Testis (tissue), 3 donors: ENCODE measurements around the gene SERGEF. TPM values are rescaled to one million over a fixed set of nuclear protein-coding genes. Genes with fewer than 3 reads are reported as not detected.

Source experiments
- DNase-seq: peaks from one replicate; pipeline ENCODE4 v3.0.0-alpha.2; 2019
- H3K27ac ChIP-seq, 2 donors: fragments of 200-600 bp; sonication (generic); one replicate each; pipeline ENCODE4 v1.5.1; 2019
- H3K27me3 ChIP-seq: fragments of 200-600 bp; sonication (generic); one replicate; pipeline ENCODE4 v1.5.1; 2019
- H3K36me3 ChIP-seq: fragments of 200-600 bp; sonication (generic); one replicate; pipeline ENCODE4 v1.5.1; 2017; ENCODE audit warnings: low read depth; ENCODE audit errors: missing control alignments
- H3K4me1 ChIP-seq: fragments of 200-600 bp; sonication (generic); one replicate; pipeline ENCODE4 v1.5.1; 2019
- H3K4me3 ChIP-seq, 2 donors: fragments of 200-600 bp; sonication (generic); one replicate each; pipeline ENCODE4 v1.5.1; 2017 to 2019
- H3K9me3 ChIP-seq: fragments of 200-600 bp; sonication (generic); one replicate; pipeline ENCODE4 v1.5.1; 2017
- POLR2A ChIP-seq: fragments of 450-650 bp; IDR thresholded peaks from one replicate; pipeline ENCODE4 v1.6.1; 2017; ENCODE audit warnings: antibody characterized with exemption, mild to moderate bottlenecking, moderate library complexity
- WGBS, 2 donors: methylation state at CpG; one replicate each; pipeline ENCODE4 v1.1.5; 2018; 5-methylcytosine and 5-hydroxymethylcytosine counted together
- intact Hi-C: fragments of 100-400 bp; cut with DNase I; formaldehyde crosslinking; loops from one replicate; pipeline ENCODE4 v1.15.1; 2023; ENCODE audit warnings: low total_unique reads
- polyA plus RNA-seq: library from polyadenylated mRNA; stranded (reverse); fragments of 350-450 nt; fragmentation: Illumina TruSeq; extraction: RNeasy Lipid Tissue Mini Kit (QIAGEN cat#74804); gene quantifications from one replicate; pipeline ENCODE4 v1.2.3, GENCODE V29; 2014; ENCODE audit warnings: low read depth, low replicate concordance; ENCODE audit not compliant: insufficient read depth
- total RNA-seq, 2 donors: library from RNA; depleted of rRNA; stranded (reverse); fragments of >200 nt; gene quantifications; one replicate each; pipeline ENCODE4 v1.2.3, GENCODE V29; 2016
- TF ChIP-seq, protein P1 (sequence below), 3 experiments: fragments of 450-650 bp in 2 of 3; fragments of 200-600 bp in 1 of 3; sonication (generic) in 1 of 3; IDR thresholded peaks; one replicate each; pipeline ENCODE4 v1.5.1; 2016 to 2019; ENCODE audit warnings: antibody characterized with exemption in 3 of 3, mild to moderate bottlenecking in 2 of 3, moderate library complexity in 1 of 3

The SERGEF gene
- total and polyA plus RNA-seq, 3 donors from 2014 or later = 12.5 to 37.5 (median 23.1) TPM

DNA sequence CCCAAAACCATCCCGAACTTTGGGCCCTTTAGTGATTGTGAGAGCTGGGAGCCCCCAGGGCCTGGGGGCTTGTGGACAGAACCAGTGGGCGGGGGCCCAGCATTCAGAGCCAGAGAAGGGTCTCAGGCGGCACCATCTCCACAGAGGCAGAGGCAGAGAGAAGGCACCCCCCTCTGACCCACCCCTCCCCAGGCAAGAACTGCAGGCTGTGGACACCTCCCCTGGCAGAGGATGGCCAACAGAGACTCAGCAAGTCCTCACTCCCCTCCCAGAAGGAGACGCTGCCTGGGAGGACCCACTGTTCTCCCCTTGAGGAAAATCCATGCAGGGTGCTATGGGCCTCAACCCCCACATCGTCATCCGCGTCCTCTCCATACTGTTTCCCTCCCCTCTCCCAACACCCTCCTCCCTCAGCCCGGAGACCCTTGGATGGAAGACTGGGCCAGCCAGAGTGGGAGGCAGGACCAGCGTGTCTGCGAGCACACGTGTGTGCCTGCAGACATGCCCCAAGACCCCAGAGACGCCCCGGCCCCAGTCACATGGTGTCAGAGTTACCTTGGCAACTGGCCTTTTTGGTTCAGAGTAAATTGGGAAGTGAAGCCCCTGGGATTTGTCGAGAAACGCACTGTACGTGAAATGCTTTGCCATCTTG lies 235.6 kb downstream of the SERGEF start:
- Histone ChIP-seq H3K36me3 (no peaks in the 10 kb centered on the region), H3K4me1 (no peaks in the 10 kb centered on the region), H3K4me3 (no peak overlapping the region), H3K27me3 (no peaks in the 10 kb centered on the region), H3K27ac (no peak overlapping the region), H3K9me3 (no peaks in the 10 kb centered on the region)
- intact Hi-C loops = no loop called here
- TF ChIP-seq, protein P1, sequence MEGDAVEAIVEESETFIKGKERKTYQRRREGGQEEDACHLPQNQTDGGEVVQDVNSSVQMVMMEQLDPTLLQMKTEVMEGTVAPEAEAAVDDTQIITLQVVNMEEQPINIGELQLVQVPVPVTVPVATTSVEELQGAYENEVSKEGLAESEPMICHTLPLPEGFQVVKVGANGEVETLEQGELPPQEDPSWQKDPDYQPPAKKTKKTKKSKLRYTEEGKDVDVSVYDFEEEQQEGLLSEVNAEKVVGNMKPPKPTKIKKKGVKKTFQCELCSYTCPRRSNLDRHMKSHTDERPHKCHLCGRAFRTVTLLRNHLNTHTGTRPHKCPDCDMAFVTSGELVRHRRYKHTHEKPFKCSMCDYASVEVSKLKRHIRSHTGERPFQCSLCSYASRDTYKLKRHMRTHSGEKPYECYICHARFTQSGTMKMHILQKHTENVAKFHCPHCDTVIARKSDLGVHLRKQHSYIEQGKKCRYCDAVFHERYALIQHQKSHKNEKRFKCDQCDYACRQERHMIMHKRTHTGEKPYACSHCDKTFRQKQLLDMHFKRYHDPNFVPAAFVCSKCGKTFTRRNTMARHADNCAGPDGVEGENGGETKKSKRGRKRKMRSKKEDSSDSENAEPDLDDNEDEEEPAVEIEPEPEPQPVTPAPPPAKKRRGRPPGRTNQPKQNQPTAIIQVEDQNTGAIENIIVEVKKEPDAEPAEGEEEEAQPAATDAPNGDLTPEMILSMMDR (IDR thresholded peaks at IDR 0.05) = no peak
- no peak for TF ChIP-seq POLR2A
- no peak for DNase-seq
- WGBS, 2 donors = 89 to 92% methylated on average over 16 of the region's 16 CpGs

DNA sequence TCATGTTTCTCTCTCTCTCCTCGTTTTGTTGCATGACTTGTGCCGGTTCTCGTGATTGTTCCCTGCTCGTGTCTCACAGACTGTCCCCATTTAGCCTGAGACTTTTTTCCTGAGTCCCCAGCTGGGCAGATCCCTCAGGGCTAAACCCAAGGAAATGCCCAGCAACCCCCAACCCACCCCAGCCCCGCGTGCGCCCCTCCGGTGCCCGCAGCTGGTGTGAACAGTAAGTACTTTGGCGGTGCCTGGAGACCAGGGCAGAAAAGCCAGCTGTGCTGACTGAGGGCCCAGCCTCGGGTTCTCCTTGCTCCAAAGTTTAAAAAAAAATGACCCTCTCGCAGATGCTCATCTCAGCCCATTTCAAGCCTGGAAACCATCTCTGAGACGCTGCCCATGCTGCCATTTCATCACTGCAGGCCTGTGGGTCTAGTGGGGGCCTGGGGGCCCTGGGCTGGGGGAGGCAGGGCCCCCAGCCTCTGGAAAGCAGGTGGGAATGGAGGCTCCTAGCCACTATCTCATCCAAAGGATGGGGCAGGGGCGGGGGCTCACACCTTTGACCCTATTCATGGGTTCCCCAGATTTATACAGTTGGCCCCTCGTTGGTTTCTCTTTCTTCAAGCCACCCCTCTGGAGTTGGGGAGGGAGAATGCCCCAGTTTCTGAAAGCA lies 236.5 kb downstream of the SERGEF start:
- intact Hi-C loops = no loop called here
- 85 to 86% methylated on average over 12 to 15 of the region's 15 CpGs for WGBS, 2 donors
- no peak for DNase-seq
- Histone ChIP-seq H3K9me3 (no peaks in the 10 kb centered on the region), H3K27ac (no peak overlapping the region), H3K36me3 (no peaks in the 10 kb centered on the region), H3K27me3 (no peaks in the 10 kb centered on the region), H3K4me1 (no peaks in the 10 kb centered on the region), H3K4me3 (no peak overlapping the region)
- TF ChIP-seq, protein P1 (IDR thresholded peaks at IDR 0.05) = no peak
- TF ChIP-seq POLR2A = no peak

DNA sequence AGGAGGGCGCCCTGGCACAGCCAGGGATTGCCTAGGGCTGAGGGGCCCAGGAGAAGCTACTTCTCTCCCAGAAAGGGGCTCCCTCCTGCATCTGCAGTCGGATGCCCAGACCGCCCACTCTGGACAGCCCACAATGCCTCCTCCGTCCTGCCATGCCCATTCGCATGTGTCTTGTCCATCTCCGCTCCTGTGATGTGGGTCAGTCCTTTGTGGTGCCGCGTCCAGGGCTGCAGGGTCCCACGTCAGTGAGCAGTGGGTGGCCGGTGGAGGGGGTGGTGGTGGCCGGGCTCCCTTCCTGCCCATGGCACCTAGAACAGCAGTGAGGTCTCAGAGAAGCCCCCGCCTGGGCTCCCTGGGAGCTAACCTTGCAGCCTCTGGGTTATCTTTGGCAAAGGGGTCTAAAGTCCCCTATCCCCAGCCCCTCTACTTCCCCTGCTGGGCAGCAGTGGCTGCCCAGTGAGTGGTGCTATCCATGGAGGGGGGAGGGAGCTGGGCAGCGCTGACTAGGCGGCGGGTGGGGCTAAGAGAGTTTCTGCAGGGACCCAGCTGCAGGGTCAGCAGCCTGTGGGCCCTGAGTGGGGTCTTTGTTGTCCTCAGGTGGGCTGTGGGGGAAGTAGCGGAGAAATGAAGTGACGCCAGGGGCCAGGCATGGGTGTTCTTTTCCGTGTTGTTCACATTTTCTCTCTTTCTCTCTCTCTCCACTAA lies 237.2 kb downstream of the SERGEF start:
- intact Hi-C loops = no loop called here
- H3K4me1 ChIP-seq = no peaks in the 10 kb centered on the region
- H3K4me3 ChIP-seq = no peak overlapping the region
- DNase-seq = no peak
- WGBS, 2 donors = 91 to 95% methylated on average over 8 to 18 of the region's 18 CpGs
- no peak overlapping the region for H3K27ac ChIP-seq
- no peaks in the 10 kb centered on the region for H3K36me3 ChIP-seq
- no peak for TF ChIP-seq POLR2A
- TF ChIP-seq, protein P1 (IDR thresholded peaks at IDR 0.05) = no peak
- no peaks in the 10 kb centered on the region for H3K27me3 ChIP-seq
- H3K9me3 ChIP-seq = no peaks in the 10 kb centered on the region

DNA sequence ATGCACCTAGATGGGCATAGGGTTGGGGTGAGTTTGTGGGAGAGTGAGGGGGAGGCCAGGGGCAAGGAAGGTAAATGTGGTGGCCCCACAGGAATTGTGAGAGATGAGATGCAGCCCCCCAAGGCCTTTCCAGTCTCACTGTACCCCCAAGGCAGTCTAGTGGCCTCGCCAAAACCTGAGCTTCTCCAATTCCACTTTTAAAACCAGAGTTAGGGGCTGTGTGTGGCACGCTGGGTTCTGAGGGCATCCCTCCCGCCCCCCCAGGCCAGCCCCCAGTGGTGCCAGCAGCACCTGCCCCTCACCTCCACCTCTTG lies 237.9 kb downstream of the SERGEF start:
- no peak for DNase-seq
- intact Hi-C loops = no loop called here

More for the DNA sequence above, 237.9 kb downstream of the SERGEF start:
- H3K27ac ChIP-seq = no peak overlapping the region
- H3K4me3 ChIP-seq = no peak overlapping the region
- H3K36me3 ChIP-seq = no peaks in the 10 kb centered on the region
- TF ChIP-seq, protein P1 (IDR thresholded peaks at IDR 0.05) = no peak
- TF ChIP-seq POLR2A = no peak
- H3K4me1 ChIP-seq = no peaks in the 10 kb centered on the region
- H3K27me3 ChIP-seq = no peaks in the 10 kb centered on the region
- 91 to 93% methylated on average over 3 of the region's 3 CpGs for WGBS, 2 donors
- no peaks in the 10 kb centered on the region for H3K9me3 ChIP-seq
